HepG2 (cell line): ENCODE data around the gene OGFR. TPM values are rescaled to one million over a fixed set of nuclear protein-coding genes. Genes with fewer than 3 reads are reported as not detected.
A peak's percentile ranks its signal among the peaks of the same experiment; 100 is the strongest.

Experiments
- AGO2 ChIP-seq: fragments of 200-400 bp; formaldehyde crosslinking; optimal IDR thresholded peaks from 2 replicates; pipeline ENCODE3; 2017; ENCODE audit warnings: mild to moderate bottlenecking, low read depth, low read length, moderate library complexity
- CBX1 ChIP-seq: IDR thresholded peaks from one replicate; pipeline ENCODE4 v1.6.1; 2016; ENCODE audit warnings: antibody characterized with exemption, low read depth
- RORA ChIP-seq: sonication (generic); formaldehyde crosslinking; IDR thresholded peaks from 2 replicates; pipeline ENCODE4 v1.5.0; 2020; ENCODE audit warnings: mild to moderate bottlenecking, missing genetic modification reagents, moderate library complexity
- SIN3B ChIP-seq: fragments of 150-350 bp; IDR thresholded peaks from 2 replicates; pipeline ENCODE4 v1.6.1; 2014; ENCODE audit warnings: low read length
- SP5 ChIP-seq: IDR thresholded peaks from 2 replicates; pipeline ENCODE4 v1.6.1; 2016; ENCODE audit warnings: low read depth, borderline replicate concordance
- ZNF709 ChIP-seq: sonication (generic); formaldehyde crosslinking; IDR thresholded peaks from 2 replicates; pipeline ENCODE4 v1.5.0; 2020; ENCODE audit warnings: mild to moderate bottlenecking, missing genetic modification reagents
- polyA plus RNA-seq, 8 experiments: library from polyadenylated mRNA; depleted of rRNA in 3 of 8; stranded (reverse) in 7 of 8; unstranded in 1 of 8; fragments of >200 nt; fragmentation: Illumina TruSeq in 4 of 8; extraction: Trizol in 4 of 8; gene quantifications; 2 replicates each; pipeline versions ENCODE4 v1.2.1 to v1.2.3, GENCODE V29; 2011 to 2016; ENCODE audit warnings: low read depth in 4 of 8, missing spikeins in 1 of 8, mixed read lengths in 1 of 8; ENCODE audit not compliant: insufficient read depth in 1 of 8
- total RNA-seq, 5 experiments: library from RNA; depleted of rRNA; stranded (reverse); fragments of >200 nt; fragmentation: Illumina TruSeq; extraction: Trizol; gene quantifications; 2 replicates each; pipeline ENCODE4 v1.2.3, GENCODE V29; 2016; ENCODE audit warnings: low read depth in 1 of 5
- TF ChIP-seq, protein P1 (sequence below): sonication (generic); formaldehyde crosslinking; IDR thresholded peaks from 2 replicates; pipeline ENCODE4 v1.8.0; 2022; ENCODE audit warnings: mild to moderate bottlenecking, missing genetic modification reagents, borderline replicate concordance
- TF ChIP-seq, protein P2 (sequence below): sonication (generic); formaldehyde crosslinking; IDR thresholded peaks from 2 replicates; pipeline ENCODE4 v1.4.0; 2020; ENCODE audit warnings: missing genetic modification reagents, borderline replicate concordance

OGFR gene
- total and polyA plus RNA-seq, 2 of the 13 experiments (the other 11 are each of a cell fraction or from before 2014, with no cell fraction given): 47.7 to 81.8 TPM

DNA sequence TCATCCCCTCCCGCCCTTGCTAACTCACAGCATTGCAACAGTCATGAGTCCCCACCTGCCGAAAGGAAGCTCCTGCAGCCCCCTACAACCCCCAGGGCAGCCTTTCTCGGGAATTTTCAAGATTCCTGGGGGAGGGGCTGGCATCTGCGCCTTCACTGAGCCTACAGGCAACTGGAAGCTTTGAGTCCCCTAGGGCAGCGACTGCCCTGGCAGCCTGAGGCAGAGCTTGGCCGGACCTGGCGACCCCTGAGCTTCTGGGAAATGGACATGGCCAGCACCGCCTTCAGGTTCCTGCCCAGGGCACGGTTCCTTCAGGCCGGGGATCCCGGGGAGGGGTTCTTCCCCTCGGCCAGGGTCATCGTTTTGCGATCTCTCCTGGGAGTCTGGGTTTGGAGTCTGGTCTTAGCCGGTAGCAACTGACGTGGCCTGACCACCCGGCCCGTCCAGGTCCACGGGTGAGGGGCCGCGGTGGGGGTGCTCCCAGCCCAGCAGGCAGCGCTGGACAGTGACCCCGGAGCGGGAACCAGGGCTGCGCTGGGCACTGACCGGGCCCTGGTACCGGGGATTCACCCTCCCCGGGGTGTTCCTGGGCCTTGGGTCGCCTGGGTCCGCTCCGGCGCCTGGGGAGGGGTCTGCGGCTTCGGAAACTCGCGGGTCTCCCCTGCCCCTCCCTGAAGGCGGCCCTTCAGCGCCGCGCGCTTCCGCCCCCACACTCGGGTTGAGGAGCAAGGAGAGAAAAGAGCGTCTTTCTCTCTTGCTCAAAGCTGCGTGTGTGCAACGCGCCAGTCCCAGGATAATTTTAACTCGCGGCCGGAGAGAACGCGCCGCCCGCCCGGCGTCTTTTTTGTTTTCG, 11.6 kb downstream of the OGFR start (continued):
- TF ChIP-seq CBX1 (no peak), RORA (no peak), ZNF709 (no peak), SP5 (no peak), AGO2 (peak; percentile 92), SIN3B (no peak)
- TF ChIP-seq, protein P1, sequence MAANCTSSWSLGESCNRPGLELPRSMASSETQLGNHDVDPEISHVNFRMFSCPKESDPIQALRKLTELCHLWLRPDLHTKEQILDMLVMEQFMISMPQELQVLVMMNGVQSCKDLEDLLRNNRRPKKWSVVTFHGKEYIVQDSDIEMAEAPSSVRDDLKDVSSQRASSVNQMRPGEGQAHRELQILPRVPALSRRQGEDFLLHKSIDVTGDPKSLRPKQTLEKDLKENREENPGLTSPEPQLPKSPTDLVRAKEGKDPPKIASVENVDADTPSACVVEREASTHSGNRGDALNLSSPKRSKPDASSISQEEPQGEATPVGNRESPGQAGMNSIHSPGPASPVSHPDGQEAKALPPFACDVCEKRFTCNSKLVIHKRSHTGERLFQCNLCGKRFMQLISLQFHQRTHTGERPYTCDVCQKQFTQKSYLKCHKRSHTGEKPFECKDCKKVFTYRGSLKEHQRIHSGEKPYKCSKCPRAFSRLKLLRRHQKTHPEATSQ (CRISPR knock-in tag): no peak
- TF ChIP-seq, protein P2, sequence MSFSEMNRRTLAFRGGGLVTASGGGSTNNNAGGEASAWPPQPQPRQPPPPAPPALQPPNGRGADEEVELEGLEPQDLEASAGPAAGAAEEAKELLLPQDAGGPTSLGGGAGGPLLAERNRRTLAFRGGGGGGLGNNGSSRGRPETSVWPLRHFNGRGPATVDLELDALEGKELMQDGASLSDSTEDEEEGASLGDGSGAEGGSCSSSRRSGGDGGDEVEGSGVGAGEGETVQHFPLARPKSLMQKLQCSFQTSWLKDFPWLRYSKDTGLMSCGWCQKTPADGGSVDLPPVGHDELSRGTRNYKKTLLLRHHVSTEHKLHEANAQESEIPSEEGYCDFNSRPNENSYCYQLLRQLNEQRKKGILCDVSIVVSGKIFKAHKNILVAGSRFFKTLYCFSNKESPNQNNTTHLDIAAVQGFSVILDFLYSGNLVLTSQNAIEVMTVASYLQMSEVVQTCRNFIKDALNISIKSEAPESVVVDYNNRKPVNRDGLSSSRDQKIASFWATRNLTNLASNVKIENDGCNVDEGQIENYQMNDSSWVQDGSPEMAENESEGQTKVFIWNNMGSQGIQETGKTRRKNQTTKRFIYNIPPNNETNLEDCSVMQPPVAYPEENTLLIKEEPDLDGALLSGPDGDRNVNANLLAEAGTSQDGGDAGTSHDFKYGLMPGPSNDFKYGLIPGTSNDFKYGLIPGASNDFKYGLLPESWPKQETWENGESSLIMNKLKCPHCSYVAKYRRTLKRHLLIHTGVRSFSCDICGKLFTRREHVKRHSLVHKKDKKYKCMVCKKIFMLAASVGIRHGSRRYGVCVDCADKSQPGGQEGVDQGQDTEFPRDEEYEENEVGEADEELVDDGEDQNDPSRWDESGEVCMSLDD (CRISPR knock-in tag): no peak
- TF ChIP-seq, all 625 proteins: peak for 53
